Transverse colon (tissue), 4 donors: ENCODE measurements around the gene ABHD6.

Source experiments
- CTCF ChIP-seq, 5 experiments: fragments of 200-600 bp in 3 of 5; fragments of 450-650 bp in 2 of 5; sonication (generic) in 3 of 5; IDR thresholded peaks; 1 replicate in 2 of 5; 2 replicates in 3 of 5; pipeline ENCODE4 v1.5.1; 2016 to 2017; ENCODE audit warnings: antibody characterized with exemption in 5 of 5, inconsistent platforms in 3 of 5, mild to moderate bottlenecking in 2 of 5, moderate library complexity in 1 of 5
- POLR2AphosphoS5 ChIP-seq, 3 donors: sonication (generic); formaldehyde crosslinking; IDR thresholded peaks; one replicate each; pipeline ENCODE4 v1.6.1; 2016; ENCODE audit warnings: antibody characterized with exemption in 3 of 3

GRCh38 chr3:58305882-58306711 lies 68.5 kb downstream of the ABHD6 start, which contains the start of the genes HTD2 and RPP14:
- peak; percentile 64 to 90 (median 89) for TF ChIP-seq POLR2AphosphoS5 (IDR thresholded peaks at IDR 0.05)
- TF ChIP-seq CTCF (IDR thresholded peaks at IDR 0.05): peak; percentile 90 to 99 (median 97)
